Retina (tissue), 1 donor: ENCODE data around the gene RAP1GAP2.
A peak's percentile ranks its signal among the peaks of the same experiment; 100 is the strongest.

ENCODE experiments used
- DNase-seq: peaks from one replicate; pipeline ENCODE4 v3.0.0-alpha.2; 2016

The RAP1GAP2 gene

GRCh38 chr17:2854143-2855055 lies 58.2 kb downstream of the RAP1GAP2 start:
- peak; percentile 68 for DNase-seq

- no peak for DNase-seq
Measured at GRCh38 chr17:2855063-2855600, 58.9 kb downstream of the RAP1GAP2 start.

- DNase-seq, result peak; percentile 36
Measured at GRCh38 chr17:2856727-2857126, 60.5 kb downstream of the RAP1GAP2 start.

GRCh38 chr17:2860045-2860444 lies 63.8 kb downstream of the RAP1GAP2 start:
- no peak for DNase-seq

- DNase-seq, result no peak
Measured at GRCh38 chr17:2860883-2861282, 64.6 kb downstream of the RAP1GAP2 start.

- no peak for DNase-seq
Measured at GRCh38 chr17:2862197-2862596, 66.0 kb downstream of the RAP1GAP2 start.

DNA sequence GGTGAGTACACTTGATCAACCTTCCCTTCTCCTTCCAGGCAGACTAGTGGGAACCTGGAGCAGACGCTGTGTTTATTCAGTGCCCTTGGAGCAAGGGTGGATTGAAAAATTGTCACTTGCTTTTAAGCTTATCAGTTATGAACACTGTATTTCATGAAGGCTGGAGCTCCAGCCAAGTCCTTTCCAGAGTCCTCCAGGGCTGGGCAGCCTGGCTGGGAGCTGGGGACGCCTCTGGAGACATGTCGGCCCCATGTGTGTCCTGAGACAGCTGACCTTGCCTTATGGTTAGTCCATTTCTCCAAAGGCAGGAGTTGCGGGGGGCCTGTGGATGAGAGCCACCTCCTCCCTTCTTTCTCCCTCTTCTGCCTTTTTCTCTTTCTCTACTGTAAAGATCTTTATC lies 67.0 kb downstream of the RAP1GAP2 start:
- no peak for DNase-seq

- no peak for DNase-seq
Measured at GRCh38 chr17:2865228-2865627, 69.0 kb downstream of the RAP1GAP2 start.

DNA sequence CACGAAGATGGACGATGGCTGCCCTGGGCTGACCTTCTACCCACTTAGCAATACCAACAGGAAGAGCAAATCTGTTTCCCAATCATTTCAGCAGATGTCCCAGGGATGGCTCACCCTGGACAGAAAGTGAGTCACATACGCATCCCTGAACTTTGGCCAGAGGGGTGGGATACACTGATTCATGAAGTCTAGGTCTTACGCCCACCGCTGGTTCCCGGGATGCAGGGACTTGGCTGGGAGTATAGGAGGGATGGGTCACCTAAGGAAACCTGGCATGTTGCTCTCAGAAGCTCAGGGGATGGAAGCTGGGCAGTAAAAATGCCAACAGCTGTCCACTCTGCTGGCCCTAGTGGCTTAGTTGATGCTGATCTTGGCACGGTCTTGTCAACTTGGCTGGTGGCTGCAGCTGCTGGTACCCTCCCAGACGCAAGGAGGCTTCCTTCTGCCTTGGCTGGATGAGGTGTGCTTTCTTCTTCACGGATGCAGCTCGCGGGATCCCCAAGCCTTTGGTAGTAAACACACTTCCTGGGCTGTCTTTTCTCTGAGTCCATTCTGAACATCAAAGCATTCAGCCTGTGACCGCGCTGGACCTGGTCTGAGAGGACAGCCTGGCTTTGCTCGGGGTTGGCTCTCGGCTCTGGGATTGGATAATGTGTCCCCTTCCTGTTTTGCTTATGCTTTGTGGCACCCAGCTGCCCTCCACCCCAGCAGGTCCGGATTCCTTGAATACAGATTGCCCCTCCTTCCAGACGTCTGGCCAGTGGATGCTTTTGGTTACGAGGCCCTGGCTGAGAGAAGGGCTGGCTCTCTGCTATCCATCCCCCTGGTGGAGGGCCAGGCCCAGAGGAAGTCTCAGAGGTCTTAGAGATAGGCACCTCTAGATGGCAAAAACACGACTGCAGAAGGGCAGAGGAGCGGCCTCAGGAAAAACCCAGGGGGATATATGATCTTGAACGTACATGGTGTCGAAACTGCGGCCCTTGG lies 71.5 kb downstream of the RAP1GAP2 start:
- DNase-seq, result no peak

DNA sequence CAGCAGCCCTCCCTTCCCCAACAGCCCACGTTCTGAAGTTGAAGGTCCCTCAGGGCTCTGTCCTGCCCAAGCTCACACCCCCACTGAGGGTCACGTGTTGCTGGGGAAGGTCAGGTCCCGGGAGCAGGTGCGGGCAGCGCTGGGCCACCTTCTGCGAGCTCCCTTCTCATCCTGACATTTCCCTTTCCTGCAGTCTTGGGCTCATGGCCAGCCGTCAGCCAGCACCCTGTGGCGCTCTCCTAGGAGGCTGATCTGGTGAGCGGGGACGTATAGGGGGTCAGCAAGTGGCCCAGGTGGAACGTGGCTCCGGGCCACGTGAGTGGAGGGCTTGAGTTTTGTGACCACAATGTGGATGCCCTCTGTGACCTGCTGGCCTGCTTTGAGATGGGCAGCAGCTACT lies 73.4 kb downstream of the RAP1GAP2 start:
- no peak for DNase-seq

GRCh38 chr17:2871205-2871604 lies 75.0 kb downstream of the RAP1GAP2 start:
- no peak for DNase-seq

GRCh38 chr17:2871720-2872119 lies 75.5 kb downstream of the RAP1GAP2 start:
- DNase-seq, result no peak

DNA sequence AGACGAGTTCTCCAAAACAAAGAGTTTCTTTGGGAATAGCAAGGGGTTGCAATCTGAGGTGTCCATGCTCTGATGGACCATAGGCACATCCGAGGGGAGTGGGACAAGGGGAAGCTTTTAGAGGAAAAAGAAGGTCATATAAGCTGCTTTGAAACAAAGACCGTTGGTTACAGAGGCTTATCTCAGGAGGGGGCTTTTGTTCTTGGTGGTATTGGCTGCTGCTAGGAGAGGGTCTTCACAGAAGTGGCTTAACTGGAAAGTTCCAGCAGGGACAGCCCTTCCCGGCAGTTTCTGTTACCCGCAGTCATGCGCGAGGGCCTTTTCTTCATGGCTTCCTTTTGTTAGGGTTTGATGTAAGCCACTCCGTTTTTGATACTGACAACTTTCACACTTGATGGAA lies 76.0 kb downstream of the RAP1GAP2 start:
- DNase-seq, result peak; percentile 58

- DNase-seq, result no peak
Measured at GRCh38 chr17:2874189-2874686, 78.0 kb downstream of the RAP1GAP2 start.

DNA sequence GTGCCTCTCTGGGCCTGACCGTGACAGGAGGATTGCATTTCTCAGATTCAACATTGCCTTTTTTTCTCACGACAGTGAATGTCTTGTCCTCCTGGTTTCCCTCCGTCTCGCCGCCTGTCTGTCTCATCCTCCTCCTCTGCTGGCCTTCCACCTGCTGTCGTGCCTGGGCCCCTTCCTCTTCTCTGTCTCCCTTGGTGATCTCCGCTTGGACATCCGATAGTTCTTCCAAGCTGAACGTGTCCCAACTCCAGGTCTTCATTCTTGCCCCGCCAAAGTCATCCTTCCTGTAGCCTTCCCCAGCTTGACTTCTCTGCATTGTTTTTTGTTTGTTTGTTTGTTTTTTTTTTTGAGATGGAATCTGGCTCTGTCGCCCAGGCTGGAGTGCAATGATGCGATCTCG lies 79.4 kb downstream of the RAP1GAP2 start:
- DNase-seq, result no peak

GRCh38 chr17:2876467-2876866 lies 80.2 kb downstream of the RAP1GAP2 start:
- DNase-seq, result no peak

DNA sequence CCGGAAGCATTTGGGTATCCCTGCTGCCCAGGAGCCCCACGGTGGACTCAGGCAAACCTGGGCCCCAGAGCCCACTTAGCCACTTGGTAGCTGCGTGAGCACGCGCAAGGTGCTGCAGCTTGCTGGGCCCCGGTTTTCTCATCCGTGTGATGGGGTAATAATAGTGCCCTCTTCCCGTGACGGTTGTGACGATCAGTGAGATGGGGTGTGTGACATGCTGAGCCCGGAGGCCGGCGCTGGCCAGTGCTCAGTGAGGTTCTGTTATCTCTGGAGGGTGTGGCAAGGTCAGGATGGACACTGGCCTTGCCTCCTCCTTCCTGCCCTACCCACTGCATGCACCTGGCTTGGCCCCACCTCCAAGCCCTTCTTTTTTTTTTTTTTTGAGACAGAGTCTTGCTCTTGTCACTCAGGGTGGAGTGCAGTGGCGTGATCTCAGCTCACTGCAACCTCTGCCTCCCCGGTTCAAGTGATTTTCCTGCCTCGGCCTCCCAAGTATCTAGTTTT lies 82.6 kb downstream of the RAP1GAP2 start:
- DNase-seq, result no peak

DNA sequence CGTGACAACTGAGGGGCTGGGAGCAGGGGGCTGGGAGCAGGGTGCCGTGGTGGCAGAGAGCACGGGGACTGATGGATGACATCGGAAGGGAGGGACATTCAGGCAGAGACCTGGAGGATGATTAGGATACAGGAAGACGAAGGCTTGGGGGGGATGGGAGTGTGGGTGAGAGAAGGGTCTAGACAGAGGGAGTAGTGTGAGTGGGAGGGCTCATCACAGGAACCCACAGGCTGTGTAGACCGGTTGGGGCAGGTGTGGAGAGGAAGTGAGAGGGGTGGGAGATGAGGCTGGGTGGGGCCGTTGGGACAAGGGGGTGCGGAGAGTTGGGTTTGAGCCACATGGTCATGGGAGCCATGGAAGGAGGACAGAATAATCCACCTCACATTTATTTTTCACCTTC lies 83.8 kb downstream of the RAP1GAP2 start:
- no peak for DNase-seq

DNA sequence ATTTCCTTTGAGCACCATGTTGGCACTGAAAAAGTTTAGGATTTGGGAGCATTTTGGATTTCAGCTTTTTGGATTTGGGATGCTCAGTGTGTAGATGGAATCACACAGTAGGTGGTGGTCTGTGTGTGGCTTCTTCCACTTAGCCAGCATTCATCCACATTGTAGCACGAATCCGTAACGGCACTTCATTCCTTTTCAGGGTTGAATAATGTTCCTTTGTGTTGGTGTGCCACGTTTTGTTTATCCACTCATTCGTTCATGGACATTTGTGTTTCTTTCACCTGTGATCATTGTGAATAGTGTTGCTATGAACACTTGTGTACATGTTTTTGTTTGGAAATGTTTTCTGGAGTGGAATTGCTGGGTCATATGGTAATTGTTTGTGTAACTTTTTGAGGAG lies 85.1 kb downstream of the RAP1GAP2 start:
- no peak for DNase-seq

GRCh38 chr17:2883544-2884213 lies 87.4 kb downstream of the RAP1GAP2 start:
- peak; percentile 47 for DNase-seq

DNA sequence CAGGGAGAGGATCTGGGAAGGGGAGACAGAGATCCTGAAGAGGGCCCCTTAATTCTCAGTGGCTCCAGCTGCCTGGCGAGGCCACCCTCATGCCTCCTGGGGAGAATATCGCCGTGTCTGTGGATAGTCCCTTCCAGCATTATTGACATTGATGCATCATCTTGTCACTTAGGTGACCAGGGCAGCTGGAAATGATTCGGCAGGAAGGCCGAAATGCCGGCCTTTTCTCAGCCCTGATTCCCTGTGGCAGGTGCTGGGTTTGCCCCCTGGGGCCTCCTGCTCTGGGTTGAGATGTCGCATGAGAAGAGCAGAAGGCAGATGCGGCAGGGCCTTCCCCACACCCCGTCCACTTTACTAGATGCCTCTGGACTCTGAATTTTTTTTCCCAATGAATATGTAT lies 89.5 kb downstream of the RAP1GAP2 start:
- DNase-seq, result peak; percentile 68

GRCh38 chr17:2888326-2888725 lies 92.1 kb downstream of the RAP1GAP2 start:
- DNase-seq, result no peak
